Activated CD8-positive, alpha-beta T cell treated with anti-CD3 and anti-CD28 coated beads for 36 hours (primary cell): ENCODE data around the gene NCOR1. TPM values are rescaled to one million over a fixed set of nuclear protein-coding genes. Genes with fewer than 3 reads are reported as not detected.

Experiments used
- ATAC-seq: fragments of 200-7000 bp; cut with Tn5 transposase; one replicate; pipeline ENCODE4 v1.10.0; 2021; ENCODE audit warnings: mild to moderate bottlenecking, moderate library complexity
- CTCF ChIA-PET: fragments of 350-600 bp; sonication (Branson Sonifier 250); formaldehyde crosslinking; loops from one replicate; lab custom pipeline; 2021; ENCODE audit warnings: antibody characterized with exemption; lab: Charles Lee
- POLR2A ChIA-PET: fragments of 350-600 bp; sonication (Branson Sonifier 250); formaldehyde crosslinking; loops from one replicate; lab custom pipeline; 2021; ENCODE audit warnings: antibody characterized with exemption; lab: Charles Lee
- DNase-seq: peaks from one replicate; pipeline ENCODE4 v3.0.0-alpha.2; 2020
- H3K27ac Mint-ChIP-seq: one replicate; pipeline ENCODE4 v1.8.0; 2021; ENCODE audit warnings: mild to moderate bottlenecking, mixed read lengths
- H3K27me3 Mint-ChIP-seq: one replicate; pipeline ENCODE4 v1.8.0; 2021; ENCODE audit warnings: mixed read lengths
- H3K36me3 Mint-ChIP-seq: one replicate; pipeline ENCODE4 v1.8.0; 2021; ENCODE audit warnings: low read depth, mixed read lengths
- H3K4me1 Mint-ChIP-seq: one replicate; pipeline ENCODE4 v1.8.0; 2021; ENCODE audit warnings: low read depth, mixed read lengths
- H3K4me3 Mint-ChIP-seq: one replicate; pipeline ENCODE4 v1.8.0; 2021; ENCODE audit warnings: mild to moderate bottlenecking, moderate library complexity, mixed read lengths
- H3K9me3 Mint-ChIP-seq: one replicate; pipeline ENCODE4 v1.8.0; 2021; ENCODE audit warnings: mixed read lengths
- intact Hi-C: fragments of 100-400 bp; cut with micrococcal nuclease; formaldehyde crosslinking; loops from one replicate; pipeline ENCODE4 v1.10.0; 2022
- total RNA-seq, 2 experiments: library from RNA; stranded (reverse); gene quantifications; one replicate each; pipeline ENCODE4 v1.2.3, GENCODE V29; 2021
- TF ChIP-seq, protein P1 (sequence below): fragments of 200-600 bp; IDR thresholded peaks from one replicate; pipeline ENCODE4 v1.8.0; 2022; ENCODE audit warnings: antibody characterized with exemption, mild to moderate bottlenecking

The NCOR1 gene
- total RNA-seq, 2 experiments from 2014 or later: 123 TPM

DNA sequence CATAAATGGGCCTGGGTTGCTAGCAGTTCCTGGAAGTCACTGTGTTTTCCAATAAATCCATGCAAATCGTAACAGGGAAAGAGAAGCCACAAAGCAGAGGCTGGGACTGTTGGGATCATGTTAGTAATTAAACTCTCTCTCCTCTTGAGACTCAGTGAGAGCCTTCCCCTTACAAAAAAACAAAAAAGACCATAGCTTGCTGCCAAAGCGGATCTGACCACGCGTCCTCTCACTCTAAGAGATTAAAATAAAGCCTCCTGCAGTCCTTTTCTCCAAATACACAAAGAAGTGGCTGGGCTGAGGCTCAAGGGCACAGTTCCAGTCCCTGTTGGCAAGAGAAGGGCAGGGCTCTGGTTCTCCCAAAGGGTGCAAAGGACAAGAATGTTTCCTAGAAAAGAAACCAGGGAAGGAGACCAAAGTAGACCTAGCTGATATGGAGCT lies 40.2 kb upstream of the NCOR1 start:
- Mint-ChIP-seq H3K4me3 (no peak overlapping the region), H3K27me3 (no peaks in the 10 kb centered on the region), H3K4me1 (peaks cover 14% of the 10 kb centered on the region), H3K9me3 (no peaks in the 10 kb centered on the region), H3K36me3 (peaks cover 26% of the 10 kb centered on the region), H3K27ac (peak overlapping the region; percentile 1)
- intact Hi-C loops: no loop called here
- no peak for DNase-seq
- POLR2A ChIA-PET: no interaction called here
- ATAC-seq: no peak
- TF ChIP-seq, protein P1, sequence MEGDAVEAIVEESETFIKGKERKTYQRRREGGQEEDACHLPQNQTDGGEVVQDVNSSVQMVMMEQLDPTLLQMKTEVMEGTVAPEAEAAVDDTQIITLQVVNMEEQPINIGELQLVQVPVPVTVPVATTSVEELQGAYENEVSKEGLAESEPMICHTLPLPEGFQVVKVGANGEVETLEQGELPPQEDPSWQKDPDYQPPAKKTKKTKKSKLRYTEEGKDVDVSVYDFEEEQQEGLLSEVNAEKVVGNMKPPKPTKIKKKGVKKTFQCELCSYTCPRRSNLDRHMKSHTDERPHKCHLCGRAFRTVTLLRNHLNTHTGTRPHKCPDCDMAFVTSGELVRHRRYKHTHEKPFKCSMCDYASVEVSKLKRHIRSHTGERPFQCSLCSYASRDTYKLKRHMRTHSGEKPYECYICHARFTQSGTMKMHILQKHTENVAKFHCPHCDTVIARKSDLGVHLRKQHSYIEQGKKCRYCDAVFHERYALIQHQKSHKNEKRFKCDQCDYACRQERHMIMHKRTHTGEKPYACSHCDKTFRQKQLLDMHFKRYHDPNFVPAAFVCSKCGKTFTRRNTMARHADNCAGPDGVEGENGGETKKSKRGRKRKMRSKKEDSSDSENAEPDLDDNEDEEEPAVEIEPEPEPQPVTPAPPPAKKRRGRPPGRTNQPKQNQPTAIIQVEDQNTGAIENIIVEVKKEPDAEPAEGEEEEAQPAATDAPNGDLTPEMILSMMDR: no peak
- CTCF ChIA-PET: interaction anchor here (1.2 kb wide), 1 partner anchor 266 kb away, joined by 3 read pairs; no protein-coding TSS in a partner anchor

DNA sequence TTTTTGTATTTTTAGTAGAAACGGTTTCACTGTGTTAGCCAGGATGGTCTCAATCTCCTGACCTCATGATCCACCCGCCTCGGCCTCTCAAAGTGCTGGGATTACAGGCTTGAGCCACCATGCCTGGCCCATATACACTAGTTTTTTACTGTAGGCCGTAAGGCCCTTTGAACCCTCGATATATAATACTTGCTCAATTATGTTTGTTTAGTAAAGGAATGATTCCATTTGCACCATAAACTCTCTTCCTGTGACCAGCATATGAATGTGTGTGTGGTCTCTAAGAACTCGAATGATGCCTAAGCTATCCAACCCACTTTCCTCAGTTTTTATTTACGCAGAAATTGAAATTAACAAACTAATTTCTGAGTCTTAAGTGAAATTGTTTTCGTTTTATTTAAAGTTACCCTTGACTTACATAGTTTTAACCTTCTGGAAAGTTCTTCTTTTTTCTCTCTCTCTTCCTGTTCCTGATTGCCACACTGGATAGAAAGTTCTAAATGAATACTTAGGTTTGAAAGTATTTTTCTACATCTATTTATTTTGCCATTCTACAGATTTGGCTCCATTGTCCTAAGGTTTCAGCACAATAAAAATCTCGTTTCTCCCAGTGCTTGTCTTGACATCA lies 39.6 kb upstream of the NCOR1 start:
- intact Hi-C loops: no loop called here
- Mint-ChIP-seq H3K27me3 (no peaks in the 10 kb centered on the region), H3K4me1 (peaks cover 18% of the 10 kb centered on the region), H3K36me3 (peaks cover 22% of the 10 kb centered on the region), H3K4me3 (no peak overlapping the region), H3K27ac (no peak overlapping the region), H3K9me3 (no peaks in the 10 kb centered on the region)
- TF ChIP-seq, protein P1: no peak
- ChIA-PET CTCF (interaction anchor here (1.2 kb wide), 1 partner anchor 267 kb away, joined by 3 read pairs; no protein-coding TSS in a partner anchor), POLR2A (no interaction called here)
- DNase-seq: no peak
- no peak for ATAC-seq

DNA sequence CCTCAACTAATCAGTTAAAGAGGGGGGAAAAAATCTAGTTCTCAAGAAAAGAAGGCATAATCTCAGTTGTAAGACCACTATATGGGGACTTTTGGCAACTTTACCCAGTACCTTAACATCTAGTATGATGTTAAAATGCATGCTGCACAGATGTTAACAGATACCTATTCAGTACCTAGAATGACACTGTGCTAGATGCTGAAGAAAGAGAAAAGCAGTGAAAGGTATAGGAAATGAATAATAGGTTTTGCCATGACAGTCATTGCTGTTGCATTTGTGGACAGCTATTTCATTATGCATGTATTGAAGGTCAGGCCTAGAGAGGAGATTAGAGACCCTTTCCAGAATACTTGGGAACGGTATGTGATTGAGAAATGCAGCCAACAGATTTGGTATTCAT lies 36.2 kb upstream of the NCOR1 start:
- H3K4me3 Mint-ChIP-seq: no peak overlapping the region
- no peaks in the 10 kb centered on the region for H3K9me3 Mint-ChIP-seq
- intact Hi-C loops: no loop called here
- ChIA-PET CTCF (interaction anchor here (0.8 kb wide), 1 partner anchor 9 kb away, joined by 3 read pairs; no protein-coding TSS in a partner anchor), POLR2A (interaction anchor here (1.1 kb wide), 1 partner anchor 14 kb away, joined by 6 read pairs; no protein-coding TSS in a partner anchor)
- ATAC-seq (no peak), DNase-seq (no peak)
- no peak overlapping the region for H3K27ac Mint-ChIP-seq
- peaks cover 26% of the 10 kb centered on the region for H3K36me3 Mint-ChIP-seq
- H3K27me3 Mint-ChIP-seq: no peaks in the 10 kb centered on the region
- peaks cover 27% of the 10 kb centered on the region for H3K4me1 Mint-ChIP-seq
- TF ChIP-seq, protein P1: no peak

DNA sequence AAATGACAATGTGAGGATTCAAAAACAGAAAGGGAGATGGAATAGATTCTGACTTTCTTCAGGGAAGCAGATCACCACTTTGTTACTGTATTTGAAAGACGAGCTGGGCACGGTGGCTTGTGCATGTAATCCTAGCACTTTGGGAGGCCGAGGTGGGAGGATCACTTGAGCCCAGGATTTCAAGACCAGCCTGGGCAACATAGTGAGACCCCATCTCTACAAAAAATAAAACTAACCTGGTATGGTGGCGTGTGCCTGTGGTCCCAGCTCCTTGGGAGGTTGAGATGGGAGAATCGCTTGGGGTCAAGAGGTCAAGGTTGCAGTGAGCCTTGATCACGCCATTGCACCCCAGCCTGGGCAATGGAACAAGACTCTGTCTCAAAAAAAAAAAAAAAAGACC lies 35.7 kb upstream of the NCOR1 start:
- Mint-ChIP-seq H3K27me3 (no peaks in the 10 kb centered on the region), H3K36me3 (peaks cover 26% of the 10 kb centered on the region), H3K4me3 (no peak overlapping the region), H3K27ac (peak overlapping the region; percentile 68), H3K9me3 (no peaks in the 10 kb centered on the region), H3K4me1 (peaks cover 27% of the 10 kb centered on the region)
- DNase-seq: no peak
- no peak for ATAC-seq
- CTCF ChIA-PET: interaction anchor here (0.8 to 1.0 kb wide), 2 partner anchors 10 to 102 kb away, joined by 3 read pairs; no protein-coding TSS in a partner anchor
- TF ChIP-seq, protein P1: no peak
- intact Hi-C loops: no loop called here
- POLR2A ChIA-PET: interaction anchor here (1.1 to 1.5 kb wide), 2 partner anchors 15 to 42 kb away, joined by 3 to 6 read pairs; no protein-coding TSS in a partner anchor

DNA sequence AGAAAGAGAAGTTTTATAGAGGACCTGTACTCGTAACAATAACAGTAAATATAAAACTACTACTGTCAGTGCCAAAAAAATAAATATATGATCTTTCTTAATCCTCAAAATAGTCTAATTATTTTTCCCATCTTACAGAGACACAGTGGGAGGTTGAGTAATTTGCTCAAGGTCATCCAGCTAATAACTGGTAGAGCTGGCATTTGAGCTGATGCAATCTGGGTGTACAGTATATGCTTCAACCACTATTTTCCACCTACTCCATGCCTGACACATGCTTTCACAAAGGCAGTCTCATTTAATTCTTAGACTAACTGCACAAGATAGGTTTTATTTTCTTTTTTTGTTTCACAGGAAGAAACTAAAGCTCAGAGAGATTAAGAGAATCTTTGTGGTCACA lies 35.3 kb upstream of the NCOR1 start:
- H3K4me3 Mint-ChIP-seq: no peak overlapping the region
- DNase-seq (peak; percentile 20), ATAC-seq (peak; percentile 72)
- ChIA-PET POLR2A (interaction anchor here (1.1 to 1.5 kb wide), 2 partner anchors 15 to 41 kb away, joined by 3 to 6 read pairs; no protein-coding TSS in a partner anchor), CTCF (interaction anchor here (0.8 to 1.0 kb wide), 2 partner anchors 10 to 102 kb away, joined by 3 read pairs; no protein-coding TSS in a partner anchor)
- peaks cover 26% of the 10 kb centered on the region for H3K36me3 Mint-ChIP-seq
- peak overlapping the region; percentile 68 for H3K27ac Mint-ChIP-seq
- no peaks in the 10 kb centered on the region for H3K27me3 Mint-ChIP-seq
- peaks cover 24% of the 10 kb centered on the region for H3K4me1 Mint-ChIP-seq
- no peaks in the 10 kb centered on the region for H3K9me3 Mint-ChIP-seq
- intact Hi-C loops: no loop called here
- TF ChIP-seq, protein P1: no peak
